ENCODE data around the gene CRISPLD2. TPM values are rescaled to one million over a fixed set of nuclear protein-coding genes. Genes with fewer than 3 reads are reported as not detected.

Gene CRISPLD2
- total RNA-seq, 4 donors from 2014 or later: 99.9 to 450 (median 407) TPM

- TF ChIP-seq CTCF (IDR thresholded peaks at IDR 0.05): no peak
- no peak for ATAC-seq (ENCODE audit: low FRiP score)
- no peak for DNase-seq (ENCODE audit: low spot score)
These were observed 98.5 kb downstream of the CRISPLD2 start for GRCh38 chr16:84918006-84918909.

DNA sequence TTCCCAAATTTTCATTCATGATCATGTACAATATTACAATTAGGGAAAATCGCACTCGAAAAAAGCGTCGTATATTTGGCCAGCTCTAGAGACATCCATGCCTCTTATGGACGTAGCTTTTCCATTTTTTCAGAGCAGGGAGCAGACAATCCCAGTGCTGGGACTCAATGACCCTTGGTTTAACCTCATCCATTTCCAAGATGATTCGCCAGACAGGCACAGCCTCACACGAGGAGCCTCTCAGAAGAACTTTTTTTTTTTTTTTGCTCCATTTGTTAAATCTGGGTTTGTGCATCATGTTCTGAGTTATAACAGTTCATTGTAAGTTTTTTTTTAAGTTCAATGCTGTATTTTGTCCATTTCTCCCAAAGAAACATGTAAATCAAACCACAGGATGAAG is 99.5 kb downstream of the CRISPLD2 start:
- no peak for DNase-seq (ENCODE audit: low spot score)
- no peak for ATAC-seq (ENCODE audit: low FRiP score)
- TF ChIP-seq CTCF (IDR thresholded peaks at IDR 0.05): no peak

GRCh38 chr16:84919708-84920107 is 99.9 kb downstream of the CRISPLD2 start:
- TF ChIP-seq CTCF (IDR thresholded peaks at IDR 0.05): no peak
- ATAC-seq (ENCODE audit: low FRiP score) (no peak), DNase-seq (ENCODE audit: low spot score) (no peak)

- DNase-seq (ENCODE audit: low spot score) (no peak), ATAC-seq (ENCODE audit: low FRiP score) (no peak)
- TF ChIP-seq CTCF (IDR thresholded peaks at IDR 0.05): no peak
These were observed 100.5 kb downstream of the CRISPLD2 start for GRCh38 chr16:84920333-84920732.

GRCh38 chr16:84922351-84923120 is 102.8 kb downstream of the CRISPLD2 start:
- no peak for TF ChIP-seq CTCF (IDR thresholded peaks at IDR 0.05)
- DNase-seq (ENCODE audit: low spot score): no peak
- ATAC-seq (ENCODE audit: low FRiP score): no peak

DNA sequence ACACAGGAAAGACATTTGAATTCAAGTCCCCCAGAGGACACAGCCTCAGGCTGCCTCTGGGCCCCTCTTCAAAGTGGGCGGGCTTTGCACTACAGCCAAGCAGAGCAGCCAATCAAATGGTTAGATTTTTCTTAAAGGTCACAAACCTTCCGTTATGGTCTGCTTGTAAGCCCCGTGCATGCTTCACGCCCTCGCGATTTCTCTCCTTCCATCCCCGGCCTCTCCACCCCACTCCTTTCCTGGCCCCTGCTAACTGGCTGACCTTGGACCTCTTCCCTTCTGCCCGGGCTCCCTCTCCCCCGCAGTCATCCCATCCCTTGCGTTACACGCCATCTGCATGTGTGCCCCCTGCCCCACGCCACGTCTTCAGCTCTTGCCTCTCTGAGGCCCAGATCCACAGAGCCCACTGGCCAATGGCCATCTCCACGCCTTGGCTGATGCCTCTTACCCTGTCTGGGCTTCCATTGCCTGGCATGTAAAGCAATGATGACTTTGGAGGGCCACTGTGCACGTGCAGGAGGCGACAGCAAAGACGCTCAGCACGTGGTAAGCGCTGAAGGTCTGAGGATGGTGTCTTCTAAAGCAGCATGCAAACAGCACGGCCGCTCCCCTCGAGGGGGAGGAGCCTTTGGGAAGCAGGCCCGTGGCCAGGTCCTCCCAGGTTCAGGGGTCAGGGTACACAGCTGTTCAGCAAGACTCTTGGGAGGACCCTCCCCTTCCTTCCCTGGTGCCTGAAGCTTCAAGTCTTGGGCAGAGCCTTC is 104.7 kb downstream of the CRISPLD2 start:
- no peak for TF ChIP-seq CTCF (IDR thresholded peaks at IDR 0.05)
- no peak for ATAC-seq (ENCODE audit: low FRiP score)
- no peak for DNase-seq (ENCODE audit: low spot score)
